ENCODE results near the gene HNRNPH3.
"Not testable (repeated sequence)": the region's sequence is repeated elsewhere in the genome, so short reads cannot be mapped to it uniquely, and the experiment has no call there.

The HNRNPH3 gene, protein sequence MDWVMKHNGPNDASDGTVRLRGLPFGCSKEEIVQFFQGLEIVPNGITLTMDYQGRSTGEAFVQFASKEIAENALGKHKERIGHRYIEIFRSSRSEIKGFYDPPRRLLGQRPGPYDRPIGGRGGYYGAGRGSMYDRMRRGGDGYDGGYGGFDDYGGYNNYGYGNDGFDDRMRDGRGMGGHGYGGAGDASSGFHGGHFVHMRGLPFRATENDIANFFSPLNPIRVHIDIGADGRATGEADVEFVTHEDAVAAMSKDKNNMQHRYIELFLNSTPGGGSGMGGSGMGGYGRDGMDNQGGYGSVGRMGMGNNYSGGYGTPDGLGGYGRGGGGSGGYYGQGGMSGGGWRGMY

DNA sequence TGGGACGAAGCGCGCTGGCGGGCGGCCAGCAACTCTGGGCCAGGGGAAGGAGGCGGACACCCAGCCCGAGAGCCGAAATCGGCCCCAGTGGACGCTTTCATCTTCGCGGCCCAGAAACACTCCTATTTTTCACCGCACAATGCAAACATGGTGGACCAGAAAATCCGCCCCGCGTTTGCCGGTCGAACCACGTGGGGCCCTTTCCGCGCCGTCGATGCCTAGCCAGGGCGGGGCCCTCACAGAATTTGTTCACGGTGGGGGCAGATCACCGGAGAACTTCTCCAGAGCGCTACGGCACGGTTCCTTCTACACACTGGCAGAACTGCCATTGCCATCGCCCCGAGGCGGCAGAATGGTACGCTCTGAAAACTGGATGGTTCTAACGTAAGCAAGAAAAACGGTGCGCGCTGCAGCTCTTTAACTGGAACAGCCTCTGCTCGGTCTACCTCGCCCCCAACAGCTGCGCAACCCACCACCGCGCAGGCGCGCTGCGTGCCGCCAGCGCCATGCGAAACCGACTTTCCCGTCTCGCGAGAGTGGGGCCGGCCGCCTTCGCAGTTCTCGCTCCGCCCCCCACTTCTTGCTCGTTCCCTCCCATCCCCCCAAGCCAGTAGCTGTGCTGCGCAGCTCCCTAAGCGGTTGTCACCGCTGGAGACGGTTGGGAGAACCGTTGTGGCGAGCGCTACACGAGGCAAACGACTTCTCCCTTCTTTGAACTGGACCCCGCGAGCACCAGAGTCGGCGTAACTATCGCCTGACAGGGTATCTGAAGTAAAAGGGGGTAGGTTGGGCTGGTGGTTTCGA lies at the start of gene HNRNPH3:
HNRNPH3 (plus strand) TSS at position 610 of the 804 bp plus-strand sequence. CDS start 5,158 bp downstream, outside the sequence.
- H3K4me1 Mint-ChIP-seq: peaks cover 51% of the 10 kb centered on the region
- no peaks in the 10 kb centered on the region for H3K27me3 Mint-ChIP-seq
- H3K4me3 Mint-ChIP-seq: peak within 1 kb of the TSS; percentile 99
- peaks cover 4% of the 10 kb centered on the region for H3K9me3 Mint-ChIP-seq
- H3K36me3 Mint-ChIP-seq (ENCODE audit: low read depth): peaks cover 40% of the 10 kb centered on the region
- peak within 1 kb of the TSS; percentile 100 for H3K27ac Mint-ChIP-seq
- ATAC-seq (peak; percentile 87), DNase-seq (peak; percentile 99)

DNA sequence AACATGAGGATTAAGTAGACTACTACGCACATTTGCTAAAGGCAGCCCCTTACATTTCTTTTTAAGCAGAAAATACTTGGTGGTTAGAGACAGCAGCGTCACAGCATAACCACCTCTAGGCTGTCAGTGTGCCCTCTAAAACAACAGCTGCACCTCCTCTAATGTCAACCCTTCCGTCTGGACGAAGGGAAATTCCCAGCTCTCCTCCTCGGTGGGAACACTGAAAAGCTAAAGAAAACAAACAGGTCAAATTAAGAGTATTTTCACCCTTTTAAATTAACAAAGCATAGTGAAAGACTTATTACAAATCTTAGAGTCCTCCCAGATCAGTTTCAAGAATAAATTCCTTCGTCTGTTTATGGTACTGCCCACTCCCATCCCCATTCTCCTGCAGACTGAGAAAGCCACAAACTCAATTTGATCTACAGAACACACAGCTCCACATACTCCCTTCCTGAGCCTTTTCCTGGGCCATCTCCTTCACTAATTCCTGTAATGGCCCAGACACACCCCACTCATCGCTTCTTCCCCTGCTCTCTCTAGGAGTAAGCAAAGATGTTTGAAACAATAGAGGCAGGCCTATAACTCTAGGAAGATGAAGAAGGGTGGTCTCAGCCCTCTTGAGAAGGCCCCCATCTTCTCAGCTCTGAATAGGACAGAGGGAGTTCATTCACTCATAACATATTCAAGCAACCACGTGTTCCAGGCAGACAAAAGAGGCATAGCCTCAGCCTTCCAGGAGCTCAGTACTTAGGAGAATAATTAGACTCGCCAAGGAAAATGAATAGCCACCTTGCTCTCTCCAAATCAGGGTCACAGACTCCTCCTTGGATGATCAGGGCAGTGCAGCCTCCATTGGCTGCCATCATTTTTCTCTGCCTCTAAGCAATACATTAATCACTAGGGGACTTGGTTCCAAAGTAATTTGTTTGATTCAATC lies 47.5 kb upstream of the HNRNPH3 start:
- no peak overlapping the region for H3K27ac Mint-ChIP-seq
- H3K4me3 Mint-ChIP-seq: no peak overlapping the region
- ATAC-seq (no peak), DNase-seq (no peak)
- no peaks in the 10 kb centered on the region for H3K27me3 Mint-ChIP-seq
- H3K4me1 Mint-ChIP-seq: peaks cover 10% of the 10 kb centered on the region
- no peaks in the 10 kb centered on the region for H3K9me3 Mint-ChIP-seq
- no peaks in the 10 kb centered on the region for H3K36me3 Mint-ChIP-seq (ENCODE audit: low read depth)

DNA sequence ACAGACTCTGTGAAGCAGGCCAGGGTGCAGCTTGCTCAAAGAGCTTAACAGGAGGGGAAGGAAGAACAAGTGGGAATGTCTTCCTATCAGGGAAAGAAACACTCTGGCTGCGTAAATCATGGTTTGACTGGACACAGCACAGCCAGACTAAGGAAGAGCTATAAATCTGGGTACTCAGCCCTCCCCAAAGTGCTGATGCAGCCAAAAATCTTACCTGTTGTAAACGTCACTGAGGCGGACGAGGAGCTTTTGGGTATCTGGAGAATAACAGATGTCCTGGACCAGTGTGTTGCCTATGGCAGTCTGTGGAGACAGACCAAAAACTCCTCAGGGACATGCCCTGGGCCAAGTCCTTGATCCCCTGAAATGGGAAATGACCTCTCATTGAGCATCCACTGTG lies 43.1 kb upstream of the HNRNPH3 start:
- Mint-ChIP-seq H3K36me3 (ENCODE audit: low read depth) (no peaks in the 10 kb centered on the region), H3K4me1 (no peaks in the 10 kb centered on the region), H3K27ac (no peak overlapping the region), H3K4me3 (no peak overlapping the region), H3K9me3 (no peaks in the 10 kb centered on the region), H3K27me3 (no peaks in the 10 kb centered on the region)
- ATAC-seq: no peak
- DNase-seq: no peak

DNA sequence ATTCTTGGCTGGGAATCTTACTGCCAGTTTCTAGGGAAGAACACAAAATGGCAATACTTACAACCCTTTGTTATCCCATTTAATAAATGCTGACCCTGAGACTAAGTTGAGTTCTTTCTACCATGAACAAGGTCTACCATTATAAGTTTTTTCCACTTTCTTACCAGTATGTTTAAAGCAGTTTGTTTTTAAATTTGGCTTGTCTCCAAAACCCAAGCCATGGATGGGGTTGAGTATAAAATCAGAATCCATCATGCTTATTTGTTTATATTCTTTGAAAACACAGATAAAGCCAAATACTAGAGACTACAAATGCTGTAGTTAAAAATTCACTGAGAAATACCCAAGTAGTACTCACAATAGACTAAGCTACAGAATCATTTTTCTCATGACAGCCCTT lies 41.1 kb upstream of the HNRNPH3 start:
- Mint-ChIP-seq H3K27me3 (no peaks in the 10 kb centered on the region), H3K36me3 (ENCODE audit: low read depth) (no peaks in the 10 kb centered on the region), H3K27ac (no peak overlapping the region), H3K4me3 (no peak overlapping the region), H3K9me3 (no peaks in the 10 kb centered on the region), H3K4me1 (no peaks in the 10 kb centered on the region)
- DNase-seq (no peak), ATAC-seq (no peak)

DNA sequence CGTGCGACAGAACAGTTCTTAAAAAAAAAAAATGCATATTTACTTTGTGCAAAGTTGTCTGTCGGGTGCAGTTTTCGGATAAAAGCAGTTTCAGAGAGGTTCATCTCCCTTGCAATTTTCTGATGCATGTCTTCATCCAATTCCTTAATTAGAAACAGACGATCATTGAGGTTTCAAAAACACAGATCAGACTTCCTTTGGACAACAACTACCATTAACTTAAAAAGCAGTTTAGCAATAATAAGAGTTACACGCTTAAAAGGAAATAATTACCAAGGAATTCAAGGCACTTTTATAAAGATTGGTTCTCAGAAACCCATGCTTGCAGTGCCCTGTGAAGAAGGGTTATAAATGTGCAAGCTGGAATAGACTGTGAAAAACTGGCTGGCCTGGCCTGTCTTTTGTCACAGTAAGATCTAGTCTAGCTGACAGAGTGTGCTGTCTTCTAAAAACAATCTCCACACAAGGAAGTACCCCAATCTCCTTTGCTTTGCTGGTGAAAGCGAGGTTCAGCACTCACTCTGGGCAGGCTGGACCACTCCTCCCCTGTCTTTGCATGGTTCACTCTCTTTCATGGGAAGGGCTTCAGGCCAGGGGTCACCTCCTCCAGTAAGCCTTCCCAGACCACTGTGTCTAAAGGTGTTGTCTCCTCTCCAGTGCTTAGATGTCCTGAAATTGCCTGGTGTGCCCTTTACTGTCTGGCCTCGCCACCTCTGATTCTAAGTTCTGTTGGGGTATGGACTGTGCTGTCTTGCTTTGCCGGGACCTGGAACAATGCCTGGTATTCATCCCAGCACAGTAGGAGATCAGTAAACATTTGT lies 34.8 kb upstream of the HNRNPH3 start:
- no peak overlapping the region for H3K4me3 Mint-ChIP-seq
- no peak for ATAC-seq

DNA sequence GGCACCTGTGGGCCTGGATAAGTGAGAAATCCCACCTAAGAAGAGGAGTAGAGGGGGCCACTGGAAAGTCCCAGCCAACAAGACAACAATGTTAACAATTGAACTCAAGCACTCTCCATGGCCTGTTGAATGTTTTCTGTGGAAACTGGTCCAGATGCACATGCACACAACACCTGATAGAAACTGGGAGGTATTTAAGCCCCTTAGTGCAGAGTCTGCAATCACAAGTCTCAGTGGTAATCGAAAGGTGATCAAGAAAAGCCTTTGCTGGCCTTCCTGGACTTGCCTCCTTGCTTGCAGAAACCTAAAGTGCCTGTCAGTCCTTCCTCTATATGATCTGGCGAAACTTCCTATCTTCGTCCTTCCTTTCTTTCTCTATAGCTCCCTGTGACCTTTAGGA lies 30.6 kb upstream of the HNRNPH3 start:
- H3K27me3 Mint-ChIP-seq: no peaks in the 10 kb centered on the region
- H3K9me3 Mint-ChIP-seq: no peaks in the 10 kb centered on the region
- DNase-seq: no peak
- no peak overlapping the region for H3K4me3 Mint-ChIP-seq
- H3K36me3 Mint-ChIP-seq (ENCODE audit: low read depth): no peaks in the 10 kb centered on the region
- no peak overlapping the region for H3K27ac Mint-ChIP-seq
- no peak for ATAC-seq
- peaks cover 6% of the 10 kb centered on the region for H3K4me1 Mint-ChIP-seq

More for the DNA sequence above, 34.8 kb upstream of the HNRNPH3 start:
- H3K27ac Mint-ChIP-seq: no peak overlapping the region
- no peaks in the 10 kb centered on the region for H3K9me3 Mint-ChIP-seq
- peaks cover 5% of the 10 kb centered on the region for H3K4me1 Mint-ChIP-seq
- H3K27me3 Mint-ChIP-seq: no peaks in the 10 kb centered on the region
- H3K36me3 Mint-ChIP-seq (ENCODE audit: low read depth): no peaks in the 10 kb centered on the region
- no peak for DNase-seq

DNA sequence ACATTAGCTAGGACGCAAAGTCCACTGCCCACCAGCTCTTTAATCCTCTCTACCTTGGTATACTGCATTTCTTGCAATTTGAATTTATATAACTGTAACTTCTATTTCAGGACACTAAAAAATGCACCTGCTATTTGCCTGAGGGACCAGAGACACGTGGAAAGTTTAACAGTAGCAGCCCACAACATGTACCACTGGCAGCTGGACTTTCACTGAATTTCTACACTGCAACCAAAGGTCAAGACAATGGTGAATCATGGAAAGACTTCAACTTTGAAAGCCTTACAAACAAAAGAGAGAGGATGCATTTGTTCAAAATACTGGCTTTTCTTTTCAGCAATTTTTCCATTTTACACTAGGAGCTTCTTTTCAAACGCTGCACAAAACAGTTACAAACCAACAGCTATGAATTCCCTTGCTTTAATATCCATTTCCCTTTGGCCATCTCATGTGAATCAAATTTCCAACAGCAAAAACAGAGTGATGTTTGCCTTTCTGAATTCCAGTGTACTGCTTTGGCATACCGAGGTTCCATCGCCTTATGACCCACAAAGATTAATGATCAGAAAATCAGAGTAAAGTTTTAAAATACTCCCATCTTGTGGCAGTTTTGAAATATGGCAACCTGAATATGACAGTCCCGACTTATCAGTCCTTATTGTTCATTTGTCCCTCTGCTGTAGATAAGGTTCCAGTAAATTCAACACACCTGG lies 29.9 kb upstream of the HNRNPH3 start:
- Mint-ChIP-seq H3K27ac (no peak overlapping the region), H3K36me3 (ENCODE audit: low read depth) (no peaks in the 10 kb centered on the region), H3K27me3 (no peaks in the 10 kb centered on the region), H3K9me3 (no peaks in the 10 kb centered on the region), H3K4me3 (no peak overlapping the region), H3K4me1 (peaks cover 6% of the 10 kb centered on the region)
- ATAC-seq (peak; percentile 20), DNase-seq (no peak)

DNA sequence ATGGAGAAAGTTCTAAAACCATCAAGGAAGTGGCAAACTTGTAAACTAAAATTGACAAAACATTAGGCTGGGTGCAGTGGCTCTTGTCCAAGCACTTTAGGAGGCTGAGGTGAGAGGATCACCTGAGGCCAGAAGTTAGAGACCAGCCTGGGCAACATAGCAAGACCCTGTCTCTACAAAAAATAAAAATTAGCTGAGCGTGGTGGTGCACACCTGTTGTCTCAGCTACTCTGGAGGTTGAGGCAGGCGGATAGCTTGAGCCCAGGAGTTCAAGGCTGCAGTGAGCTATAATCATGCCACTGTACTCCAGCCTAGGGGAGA lies 29.4 kb upstream of the HNRNPH3 start:
- no peaks in the 10 kb centered on the region for H3K36me3 Mint-ChIP-seq (ENCODE audit: low read depth)
- no peaks in the 10 kb centered on the region for H3K9me3 Mint-ChIP-seq
- peaks cover 6% of the 10 kb centered on the region for H3K4me1 Mint-ChIP-seq
- DNase-seq: no peak
- H3K27me3 Mint-ChIP-seq: no peaks in the 10 kb centered on the region
- no peak overlapping the region for H3K4me3 Mint-ChIP-seq
- ATAC-seq: no peak
- no peak overlapping the region for H3K27ac Mint-ChIP-seq

DNA sequence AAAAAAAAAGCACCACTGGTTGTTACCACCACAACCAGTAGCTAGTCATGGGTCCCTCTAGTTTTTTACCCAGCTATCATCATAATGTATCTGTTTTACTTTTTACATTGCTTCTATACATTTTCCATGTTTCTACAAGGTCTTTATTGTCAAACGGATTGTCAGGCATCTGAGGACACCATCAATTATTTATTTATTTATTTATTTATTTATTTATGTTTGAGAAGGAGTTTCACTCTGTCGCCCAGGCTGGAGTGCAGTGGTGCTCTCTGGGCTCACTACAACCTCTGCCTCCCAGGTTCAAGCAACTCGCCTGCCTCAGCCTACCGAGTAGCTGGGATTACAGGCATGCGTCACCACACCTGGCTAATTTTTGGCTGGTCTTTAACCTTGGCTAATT lies 29.0 kb upstream of the HNRNPH3 start:
- ATAC-seq (no peak), DNase-seq (no peak)
- peaks cover 6% of the 10 kb centered on the region for H3K4me1 Mint-ChIP-seq
- no peaks in the 10 kb centered on the region for H3K9me3 Mint-ChIP-seq
- H3K27me3 Mint-ChIP-seq: no peaks in the 10 kb centered on the region
- no peaks in the 10 kb centered on the region for H3K36me3 Mint-ChIP-seq (ENCODE audit: low read depth)
- H3K27ac Mint-ChIP-seq: no peak overlapping the region
- no peak overlapping the region for H3K4me3 Mint-ChIP-seq

DNA sequence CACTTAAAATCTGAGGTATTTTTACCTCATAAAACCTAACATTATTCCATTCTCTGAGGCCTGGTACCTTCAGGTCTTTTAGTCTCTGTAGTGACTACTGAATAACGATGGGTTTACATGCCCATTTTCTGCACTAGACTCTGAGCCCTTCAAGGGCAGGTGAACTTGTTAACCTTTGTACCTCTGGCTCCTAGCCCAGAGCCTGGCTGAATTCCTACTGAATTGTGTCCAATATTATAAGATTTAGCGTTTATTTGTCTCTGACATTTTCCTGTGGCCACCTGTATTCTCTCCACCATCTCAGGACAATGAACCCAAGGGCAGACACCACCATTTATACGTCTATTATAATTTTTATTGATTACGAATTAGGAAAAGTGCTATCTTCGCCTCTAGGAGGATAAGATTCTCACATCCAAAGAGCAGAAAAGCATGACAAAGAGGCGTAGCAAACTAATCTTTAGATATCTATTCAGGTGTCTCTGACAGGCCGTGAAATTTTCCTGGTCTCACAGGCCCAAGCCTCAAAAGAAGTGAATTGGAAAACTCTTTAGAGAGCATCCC lies 27.9 kb upstream of the HNRNPH3 start:
- Mint-ChIP-seq H3K27ac (no peak overlapping the region), H3K9me3 (no peaks in the 10 kb centered on the region), H3K36me3 (ENCODE audit: low read depth) (no peaks in the 10 kb centered on the region), H3K4me1 (peaks cover 6% of the 10 kb centered on the region), H3K4me3 (no peak overlapping the region), H3K27me3 (no peaks in the 10 kb centered on the region)
- ATAC-seq: no peak
- no peak for DNase-seq

DNA sequence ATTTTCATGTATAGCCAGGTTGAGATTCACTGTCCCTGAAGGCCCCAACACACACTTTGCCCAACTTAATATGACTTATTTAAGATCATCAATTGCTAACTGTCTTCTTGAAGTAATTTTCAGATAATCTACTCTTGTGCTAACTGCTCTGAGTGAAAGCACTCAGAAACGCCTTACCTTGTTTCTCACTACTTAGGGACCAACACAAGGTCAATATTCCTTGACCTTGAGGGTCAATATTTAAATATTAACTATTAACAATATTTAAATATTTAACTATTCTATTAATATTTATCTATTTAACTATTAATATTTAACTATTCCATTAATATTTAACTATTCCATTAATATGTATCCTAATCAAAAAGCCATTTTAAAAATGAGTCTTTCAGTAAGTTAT lies 26.0 kb upstream of the HNRNPH3 start:
- no peak overlapping the region for H3K27ac Mint-ChIP-seq
- DNase-seq (no peak), ATAC-seq (no peak)
- no peaks in the 10 kb centered on the region for H3K36me3 Mint-ChIP-seq (ENCODE audit: low read depth)
- H3K9me3 Mint-ChIP-seq: no peaks in the 10 kb centered on the region
- H3K4me3 Mint-ChIP-seq: no peak overlapping the region
- H3K4me1 Mint-ChIP-seq: peaks cover 6% of the 10 kb centered on the region
- no peaks in the 10 kb centered on the region for H3K27me3 Mint-ChIP-seq

DNA sequence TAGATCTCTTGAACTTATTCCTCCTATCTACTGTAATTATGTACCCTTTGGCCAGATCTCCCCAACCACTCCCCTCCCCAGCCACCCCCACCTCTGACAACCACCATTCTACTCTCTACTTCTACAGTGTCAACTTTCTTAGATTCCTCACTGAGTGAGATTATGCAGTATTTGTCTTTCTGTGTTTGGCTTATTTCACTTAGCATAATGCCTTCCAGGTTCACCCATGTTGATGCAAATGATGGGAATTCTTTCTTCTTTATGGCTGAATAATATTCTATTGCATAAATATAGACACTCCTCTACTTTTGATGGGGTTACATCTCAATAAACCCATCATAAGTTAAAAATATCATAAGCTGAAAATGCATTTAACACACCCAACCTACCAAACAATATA lies 21.3 kb upstream of the HNRNPH3 start:
- DNase-seq (no peak), ATAC-seq (no peak)
- Mint-ChIP-seq H3K4me1 (peaks cover 6% of the 10 kb centered on the region), H3K27me3 (no peaks in the 10 kb centered on the region), H3K9me3 (no peaks in the 10 kb centered on the region), H3K4me3 (no peak overlapping the region), H3K36me3 (ENCODE audit: low read depth) (no peaks in the 10 kb centered on the region), H3K27ac (no peak overlapping the region)

DNA sequence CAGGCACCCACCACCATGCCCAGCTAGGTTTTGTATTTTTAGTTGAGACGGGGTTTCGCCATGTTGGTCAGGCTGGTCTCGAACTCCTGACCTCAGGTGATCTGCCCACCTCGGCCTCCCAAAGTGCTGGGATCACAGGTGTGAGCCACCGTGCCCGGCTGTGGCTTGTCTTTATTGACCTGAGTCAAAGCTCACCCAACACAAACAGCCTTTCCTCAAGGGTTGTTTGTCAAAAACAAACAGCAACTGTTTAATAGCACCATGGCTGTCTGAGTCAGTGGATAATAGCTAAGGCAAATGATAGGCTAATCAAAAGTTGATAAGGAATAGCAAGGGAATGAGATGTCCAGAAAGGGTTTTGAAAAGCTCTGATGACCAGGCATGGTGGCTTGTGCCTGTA lies 16.9 kb upstream of the HNRNPH3 start:
- DNase-seq; H3K27me3 Mint-ChIP-seq; H3K36me3 Mint-ChIP-seq (ENCODE audit: low read depth); ATAC-seq; H3K27ac Mint-ChIP-seq; H3K4me3 Mint-ChIP-seq; H3K4me1 Mint-ChIP-seq: not testable (repeated sequence)
- peaks cover 11% of the 10 kb centered on the region for H3K9me3 Mint-ChIP-seq

All from activated naive CD8-positive, alpha-beta T cell treated with anti-CD3 and anti-CD28 coated beads, Interleukin-2, amount 50 U/mL, for 24 hours (primary cell).